Prostate gland (tissue), 2 donors: ENCODE results near the gene MYO5C.

ENCODE experiments used
- CTCF ChIP-seq, 4 experiments: fragments of 200-600 bp in 2 of 4; fragments of 450-650 bp in 2 of 4; sonication (generic) in 2 of 4; IDR thresholded peaks; 1 replicate in 3 of 4; 2 replicates in 1 of 4; pipeline ENCODE4 v1.5.1; 2016 to 2019; ENCODE audit warnings: antibody characterized with exemption in 4 of 4, mild to moderate bottlenecking in 2 of 4, moderate library complexity in 2 of 4
- POLR2A ChIP-seq: fragments of 450-650 bp; IDR thresholded peaks from one replicate; pipeline ENCODE4 v1.6.1; 2016; ENCODE audit warnings: antibody characterized with exemption, mild to moderate bottlenecking

GRCh38 chr15:52232327-52232726 lies 63.3 kb downstream of the MYO5C start:
- TF ChIP-seq CTCF (IDR thresholded peaks at IDR 0.05) (no peak), POLR2A (no peak)
